ENCODE data around the gene MAN1A1.

- TF ChIP-seq CTCF (IDR thresholded peaks at IDR 0.05 in 4 of 5, conservative IDR thresholded peaks at IDR 0.05 in 1 of 5) (no peak), POLR2A (IDR thresholded peaks at IDR 0.05) (no peak)
Measured at GRCh38 chr6:119333063-119333609, 16.4 kb downstream of the MAN1A1 start.

Measured in gastrocnemius medialis (tissue), 4 donors.